H1 (cell line): ENCODE data around the gene C3orf18. TPM values are rescaled to one million over a fixed set of nuclear protein-coding genes. Genes with fewer than 3 reads are reported as not detected.

ENCODE experiments used
- CTCF ChIA-PET: fragments of 300-600 bp; sonication (Branson Sonifier 250); formaldehyde crosslinking; loops from one replicate; lab custom pipeline; 2021; ENCODE audit not compliant: partially characterized antibody; lab: Charles Lee
- POLR2A ChIA-PET: fragments of 300-600 bp; sonication (Branson Sonifier 250); formaldehyde crosslinking; loops from one replicate; lab custom pipeline; 2021; ENCODE audit warnings: inconsistent platforms; ENCODE audit not compliant: partially characterized antibody; lab: Charles Lee
- DNase-seq, 2 experiments: peaks; one replicate each; pipeline versions ENCODE4 v3.0.0 to v3.0.0-alpha.2; 2010 to 2022; ENCODE audit warnings: low spot score in 2 of 2, low read depth in 1 of 2, mixed read lengths in 1 of 2
- FAIRE-seq: peaks from 2 replicates; lab custom pipeline; 2011; peaks lifted over from hg19 to GRCh38; lab: Jason Lieb, UNC
- H2AFZ ChIP-seq: 2 replicates; pipeline ENCODE4 v1.8.1; 2012; ENCODE audit warnings: low read length, inconsistent platforms
- H2AK5ac ChIP-seq: 2 replicates; pipeline ENCODE4 v1.6.1; 2013; ENCODE audit warnings: low read depth, low read length
- H2BK120ac ChIP-seq: replicated peaks from 2 replicates; pipeline ENCODE3; 2013; ENCODE audit warnings: low read depth, low read length, inconsistent platforms
- H2BK12ac ChIP-seq: 2 replicates; pipeline ENCODE4 v1.6.1; 2013; ENCODE audit warnings: low read depth, low read length
- H2BK15ac ChIP-seq: 2 replicates; pipeline ENCODE4 v1.6.1; 2013; ENCODE audit warnings: low read length
- H2BK20ac ChIP-seq: 2 replicates; pipeline ENCODE4 v1.6.1; 2013; ENCODE audit warnings: low read length
- H2BK5ac ChIP-seq: 2 replicates; pipeline ENCODE4 v1.6.1; 2013; ENCODE audit warnings: low read depth, low read length
- H3K14ac ChIP-seq: 2 replicates; pipeline ENCODE4 v1.6.1; 2013; ENCODE audit warnings: inconsistent platforms; ENCODE audit not compliant: insufficient read length
- H3K18ac ChIP-seq: 2 replicates; pipeline ENCODE4 v1.6.1; 2013; ENCODE audit warnings: low read length; ENCODE audit errors: extremely low read depth
- H3K23ac ChIP-seq: 2 replicates; pipeline ENCODE4 v1.6.1; 2013; ENCODE audit warnings: inconsistent platforms; ENCODE audit not compliant: insufficient read length
- H3K23me2 ChIP-seq: 2 replicates; pipeline ENCODE4 v1.6.1; 2013; ENCODE audit warnings: low read depth, low read length
- H3K27ac ChIP-seq: 2 replicates; pipeline ENCODE4 v1.6.1; 2011; ENCODE audit warnings: low read depth, low read length, inconsistent platforms
- H3K27me3 ChIP-seq, 4 experiments: replicated peaks in 1 of 4; 1 replicate in 1 of 4; 2 replicates in 3 of 4; pipeline versions ENCODE4 v1.6.1 to v1.8.1; 2011 to 2013; ENCODE audit warnings: low read length in 3 of 4, mild to moderate bottlenecking in 3 of 4, inconsistent platforms in 2 of 4, mixed read lengths in 2 of 4, moderate library complexity in 1 of 4; ENCODE audit not compliant: control insufficient read depth in 3 of 4, insufficient read depth in 3 of 4; ENCODE audit errors: extremely low read depth in 1 of 4
- H3K36me3 ChIP-seq, 4 experiments: 2 replicates each; pipeline versions ENCODE4 v1.6.1 to v1.8.1; 2011 to 2013; ENCODE audit warnings: mild to moderate bottlenecking in 4 of 4, low read length in 3 of 4, moderate library complexity in 2 of 4, control low read depth in 1 of 4, inconsistent platforms in 1 of 4; ENCODE audit not compliant: insufficient read depth in 4 of 4, control insufficient read depth in 2 of 4
- H3K4ac ChIP-seq: replicated peaks from 2 replicates; pipeline ENCODE3; 2013; ENCODE audit warnings: low read length, low read depth, mixed read lengths, inconsistent platforms; ENCODE audit not compliant: insufficient read length
- H3K4me1 ChIP-seq, 4 experiments: replicated peaks in 1 of 4; 1 replicate in 1 of 4; 2 replicates in 3 of 4; pipeline versions ENCODE4 v1.6.1 to v1.8.1; 2011 to 2013; ENCODE audit warnings: low read length in 3 of 4, inconsistent platforms in 2 of 4, mixed read lengths in 1 of 4; ENCODE audit not compliant: insufficient read depth in 4 of 4, control insufficient read depth in 3 of 4
- H3K4me2 ChIP-seq, 2 experiments: 2 replicates each; pipeline versions ENCODE4 v1.6.1 to v1.8.1; 2011 to 2013; ENCODE audit warnings: low read depth in 2 of 2, low read length in 2 of 2, control low read depth in 1 of 2, inconsistent platforms in 1 of 2, mild to moderate bottlenecking in 1 of 2; ENCODE audit not compliant: insufficient read depth in 1 of 2
- H3K4me3 ChIP-seq, 4 experiments: fragments of 200-600, 300-600 bp in 1 of 4; sonication (generic), shearing (Covaris generic), sonication (Bioruptor Twin) in 1 of 4; 2 replicates each; pipeline versions ENCODE4 v1.5.1 to v1.8.1; 2011 to 2016; ENCODE audit warnings: low read length in 4 of 4, low read depth in 3 of 4, control low read depth in 2 of 4, inconsistent platforms in 2 of 4, mild to moderate bottlenecking in 2 of 4, mixed read lengths in 1 of 4, moderate library complexity in 1 of 4; ENCODE audit not compliant: insufficient read depth in 2 of 4; ENCODE audit errors: extremely low read depth in 1 of 4
- H3K56ac ChIP-seq: replicated peaks from 2 replicates; pipeline ENCODE3; 2013; ENCODE audit warnings: low read depth, mild to moderate bottlenecking, mixed read lengths, low read length, inconsistent platforms; ENCODE audit not compliant: insufficient read length
- H3K79me1 ChIP-seq: 2 replicates; pipeline ENCODE4 v1.6.1; 2013; ENCODE audit warnings: low read depth, low read length, control low read depth
- H3K79me2 ChIP-seq, 2 experiments: 2 replicates each; pipeline versions ENCODE4 v1.6.1 to v1.8.1; 2012 to 2013; ENCODE audit warnings: low read length in 2 of 2, mild to moderate bottlenecking in 2 of 2, inconsistent platforms in 1 of 2; ENCODE audit not compliant: insufficient read depth in 2 of 2, control insufficient read depth in 1 of 2
- H3K9ac ChIP-seq, 4 experiments: replicated peaks in 1 of 4; 1 replicate in 1 of 4; 2 replicates in 3 of 4; pipeline versions ENCODE4 v1.6.1 to v1.8.1; 2011 to 2013; ENCODE audit warnings: low read depth in 3 of 4, low read length in 3 of 4, control low read depth in 2 of 4, mild to moderate bottlenecking in 2 of 4, moderate library complexity in 2 of 4, inconsistent platforms in 1 of 4; ENCODE audit errors: extremely low read depth in 1 of 4
- H3K9me3 ChIP-seq, 2 experiments: 2 replicates each; pipeline versions ENCODE4 v1.6.1 to v1.8.1; 2012 to 2013; ENCODE audit warnings: mild to moderate bottlenecking in 2 of 2, moderate library complexity in 2 of 2, control low read depth in 1 of 2, inconsistent platforms in 1 of 2, low read depth in 1 of 2, low read length in 1 of 2, mixed read lengths in 1 of 2; ENCODE audit not compliant: insufficient read depth in 2 of 2
- H4K20me1 ChIP-seq, 2 experiments: replicated peaks in 1 of 2; 2 replicates each; pipeline versions ENCODE3 to v1.8.1; 2011 to 2013; ENCODE audit warnings: inconsistent platforms in 2 of 2, low read length in 2 of 2, mild to moderate bottlenecking in 1 of 2; ENCODE audit not compliant: insufficient read depth in 2 of 2, control insufficient read depth in 1 of 2
- H4K5ac ChIP-seq: 2 replicates; pipeline ENCODE4 v1.6.1; 2013; ENCODE audit warnings: low read length, low read depth, mixed read lengths, inconsistent platforms; ENCODE audit not compliant: insufficient read length
- H4K8ac ChIP-seq: 2 replicates; pipeline ENCODE4 v1.8.0; 2013; ENCODE audit warnings: mild to moderate bottlenecking, moderate library complexity, low read length, inconsistent platforms; ENCODE audit not compliant: insufficient read depth; ENCODE audit errors: extremely low read depth
- H4K91ac ChIP-seq: replicated peaks from 2 replicates; pipeline ENCODE3; 2013; ENCODE audit warnings: low read length, mixed read lengths, inconsistent platforms; ENCODE audit not compliant: insufficient read length
- BRCA1 ChIP-seq: IDR thresholded peaks from 2 replicates; pipeline ENCODE4 v1.6.1; 2012; ENCODE audit warnings: low read depth, low read length, improper control_type of control experiment
- CBX5 ChIP-seq: fragments of 300-800, 300-1000 bp; sonication (generic); IDR thresholded peaks from 2 replicates; pipeline ENCODE4 v1.7.1; 2016; ENCODE audit warnings: antibody characterized with exemption, low read length, low read depth
- CHD1 ChIP-seq: IDR thresholded peaks from 2 replicates; pipeline ENCODE4 v1.6.1; 2012; ENCODE audit warnings: low read depth, low read length, improper control_type of control experiment
- EGR1 ChIP-seq: IDR thresholded peaks from 2 replicates; pipeline ENCODE4 v1.6.1; 2011; ENCODE audit warnings: low read depth, low read length, borderline replicate concordance
- GTF2F1 ChIP-seq: IDR thresholded peaks from 2 replicates; pipeline ENCODE4 v1.6.1; 2012; ENCODE audit warnings: low read depth, low read length, improper control_type of control experiment, borderline replicate concordance
- HDAC2 ChIP-seq, 2 experiments: fragments of 300-600 bp in 1 of 2; sonication (generic) in 1 of 2; IDR thresholded peaks; 2 replicates each; pipeline ENCODE4 v1.6.1; 2011 to 2012; ENCODE audit warnings: low read depth in 2 of 2, low read length in 2 of 2, mild to moderate bottlenecking in 2 of 2, moderate library complexity in 2 of 2, borderline replicate concordance in 1 of 2, inconsistent platforms in 1 of 2
- SP1 ChIP-seq: IDR thresholded peaks from 2 replicates; pipeline ENCODE4 v1.6.1; 2011; ENCODE audit warnings: low read depth, low read length
- TEAD4 ChIP-seq: IDR thresholded peaks from 2 replicates; pipeline ENCODE4 v1.6.1; 2012; ENCODE audit warnings: low read depth, low read length, inconsistent platforms, mixed read lengths
- WGBS, 2 experiments: shearing (Covaris generic) in 1 of 2; methylation state at CpG; one replicate each; pipeline versions ENCODE4 v1.1.6 to v1.1.7; 2013 to 2015; ENCODE audit warnings: low lambda C conversion rate in 2 of 2, mixed read lengths in 2 of 2, inconsistent platforms in 1 of 2, low coverage in 1 of 2, missing lambda C conversion rate in 1 of 2; ENCODE audit not compliant: insufficient replicate concordance in 2 of 2, insufficient coverage in 1 of 2, insufficient read length in 1 of 2; ENCODE audit errors: extremely low coverage in 1 of 2, missing lambda C conversion rate in 1 of 2; 5-methylcytosine and 5-hydroxymethylcytosine counted together
- long read RNA-seq, 2 experiments: library from RNA in 1 of 2; library from capped mRNA in 1 of 2; stranded (forward); transcript quantifications; one replicate each; pipeline ENCODE4 v2.0.0, GENCODE V29; 2021; ENCODE audit warnings: inconsistent platforms in 1 of 2
- polyA minus RNA-seq, 3 experiments: library from RNA; depleted of rRNA, polyadenylated mRNA; stranded (reverse); fragments of >200 nt; gene quantifications; 1 replicate in 2 of 3; 2 replicates in 1 of 3; pipeline ENCODE4 v1.2.3, GENCODE V29; 2011
- polyA plus RNA-seq, 7 experiments: library from polyadenylated mRNA; depleted of rRNA in 3 of 7; stranded (reverse) in 5 of 7; unstranded in 2 of 7; fragments of >200 nt in 5 of 7; fragments of 200-250 nt in 2 of 7; gene quantifications; 1 replicate in 5 of 7; 2 replicates in 1 of 7; 4 replicates in 1 of 7; pipeline versions ENCODE4 v1.2.1 to v1.2.3, GENCODE V29; 2011 to 2013; ENCODE audit warnings: missing spikeins in 2 of 7, mixed read lengths in 2 of 7
- total RNA-seq: library from RNA; stranded (reverse); fragmentation: NEBNext Ultra II Directional; extraction: Animal tissue kit (Norgen Biotek cat#: 25700); gene quantifications from 2 replicates; pipeline ENCODE4 v1.2.1, GENCODE V29; 2021

Gene C3orf18
- total RNA-seq: 7.5 and 8.2 TPM in 2 replicates
- polyA plus RNA-seq (2011; rRNA removed): 15.0 and 21.9 TPM in 2 replicates
- 15.7 TPM for polyA plus RNA-seq (2011; cell fraction: cytosol; rRNA removed)
- polyA plus RNA-seq (2011; cell fraction: nucleus; rRNA removed): 25.8 TPM
- polyA plus RNA-seq (2012, experiment 1 of 2): 7.4 to 15.9 TPM (median 11.4 TPM) in 4 replicates
- polyA plus RNA-seq (2012, experiment 2 of 2): 6.3 TPM
- polyA plus RNA-seq (2013, experiment 1 of 2): 4.8 TPM
- polyA plus RNA-seq (2013, experiment 2 of 2): 3.9 TPM
- 12.0 and 13.5 TPM in 2 replicates for polyA minus RNA-seq (2011; rRNA and poly(A)+ RNA removed)
- polyA minus RNA-seq (2011; cell fraction: cytosol; rRNA and poly(A)+ RNA removed): 5.3 TPM
- 5.2 TPM for polyA minus RNA-seq (2011; cell fraction: nucleus; rRNA and poly(A)+ RNA removed)
- long read RNA-seq, experiment 1, partial matches to known transcripts: 0 of 1 reads
- long read RNA-seq, experiment 1, other reads (novel, unspliced or antisense): 0 of 1 reads
- long read RNA-seq, experiment 2: 0 reads

- peak within 1 kb of the TSS; percentile 71 for H3K18ac ChIP-seq
- H4K91ac ChIP-seq: peak within 1 kb of the TSS; percentile 80
- H4K8ac ChIP-seq: peak within 1 kb of the TSS; percentile 73
- H3K4ac ChIP-seq: no peak within 1 kb of the TSS
- H3K56ac ChIP-seq: no peak within 1 kb of the TSS
- ChIA-PET POLR2A (interaction anchor here (0.8 to 3.4 kb wide), 5 partner anchors 8 to 25 kb away, joined by 3 to 12 read pairs (median 4); no protein-coding TSS in a partner anchor), CTCF (interaction anchor here (0.6 to 46.5 kb wide), 9 partner anchors 10 to 1426 kb away, joined by 3 to 863 read pairs (median 4); partner anchors contain the start of genes CISH and MAPKAPK3)
- DNase-seq (peak; percentile 61 to 96), FAIRE-seq (peak; percentile 32)
- H4K20me1 ChIP-seq: no peaks in the 10 kb centered on the region
- peak within 1 kb of the TSS; percentile 57 for H4K5ac ChIP-seq
- peaks cover 0 to 6% (median 4%) of the 10 kb centered on the region in 4 experiments; a peak in 5 of 7 replicates for H3K4me1 ChIP-seq
- no peak within 1 kb of the TSS for H3K14ac ChIP-seq
- H2BK20ac ChIP-seq: no peak within 1 kb of the TSS
- H3K27ac ChIP-seq: no peak within 1 kb of the TSS
- peak within 1 kb of the TSS; percentile 28 for H2BK120ac ChIP-seq
- peaks cover 15% of the 10 kb centered on the region; the same call in 1 of the 2 replicates for H3K23me2 ChIP-seq
- H2AFZ ChIP-seq: no peak within 1 kb of the TSS; the same call in 1 of the 2 replicates
- H3K79me1 ChIP-seq: no peaks in the 10 kb centered on the region; the same call in 1 of the 2 replicates
- H3K36me3 ChIP-seq: no peaks in the 10 kb centered on the region
- H2BK15ac ChIP-seq: no peak within 1 kb of the TSS
- H2BK5ac ChIP-seq: no peak within 1 kb of the TSS
- no peaks in the 10 kb centered on the region for H3K9me3 ChIP-seq
- H3K4me2 ChIP-seq: peak within 1 kb of the TSS; percentile 78 to 88
- no peaks in the 10 kb centered on the region for H3K79me2 ChIP-seq
- peaks cover 0 to 13% (median 5%) of the 10 kb centered on the region in 4 experiments; a peak in 4 of 7 replicates for H3K27me3 ChIP-seq
- no peak within 1 kb of the TSS; the same call in 1 of the 2 replicates for H2AK5ac ChIP-seq
- H3K4me3 ChIP-seq: peak within 1 kb of the TSS; percentile 68 to 98 (median 77)
- peak within 1 kb of the TSS in 1 of 4 experiments; percentile 32; a peak in 4 of 7 replicates for H3K9ac ChIP-seq
- no peak within 1 kb of the TSS for H3K23ac ChIP-seq
- H2BK12ac ChIP-seq: no peak within 1 kb of the TSS; the same call in 1 of the 2 replicates
- WGBS, 2 experiments: 7% methylated on average over 50 of the region's 53 CpGs; no CpG with 5 or more reads in 1 of the 2 experiments
- peak in 1 of 2 experiments; percentile 92; a peak in 1 of 4 replicates for TF ChIP-seq HDAC2 (IDR thresholded peaks at IDR 0.05; ENCODE audit: borderline replicate concordance in 1 of 2, low read depth in 2 of 2, low read length in 2 of 2)
- TF ChIP-seq CHD1: no peak
- no peak for TF ChIP-seq BRCA1
- TF ChIP-seq CBX5: no peak
- TF ChIP-seq EGR1: no peak
- TF ChIP-seq GTF2F1: no peak
- peak; percentile 96 for TF ChIP-seq SP1
- no peak for TF ChIP-seq TEAD4
Observed at GRCh38 chr3:50567386-50568167, at the start of gene C3orf18. C3orf18 (minus strand) TSS chr3:50567747; CDS start chr3:50565699, 2,048 bp downstream.
